Measurements from ENCODE around the gene HEXD.

The HEXD gene

DNA sequence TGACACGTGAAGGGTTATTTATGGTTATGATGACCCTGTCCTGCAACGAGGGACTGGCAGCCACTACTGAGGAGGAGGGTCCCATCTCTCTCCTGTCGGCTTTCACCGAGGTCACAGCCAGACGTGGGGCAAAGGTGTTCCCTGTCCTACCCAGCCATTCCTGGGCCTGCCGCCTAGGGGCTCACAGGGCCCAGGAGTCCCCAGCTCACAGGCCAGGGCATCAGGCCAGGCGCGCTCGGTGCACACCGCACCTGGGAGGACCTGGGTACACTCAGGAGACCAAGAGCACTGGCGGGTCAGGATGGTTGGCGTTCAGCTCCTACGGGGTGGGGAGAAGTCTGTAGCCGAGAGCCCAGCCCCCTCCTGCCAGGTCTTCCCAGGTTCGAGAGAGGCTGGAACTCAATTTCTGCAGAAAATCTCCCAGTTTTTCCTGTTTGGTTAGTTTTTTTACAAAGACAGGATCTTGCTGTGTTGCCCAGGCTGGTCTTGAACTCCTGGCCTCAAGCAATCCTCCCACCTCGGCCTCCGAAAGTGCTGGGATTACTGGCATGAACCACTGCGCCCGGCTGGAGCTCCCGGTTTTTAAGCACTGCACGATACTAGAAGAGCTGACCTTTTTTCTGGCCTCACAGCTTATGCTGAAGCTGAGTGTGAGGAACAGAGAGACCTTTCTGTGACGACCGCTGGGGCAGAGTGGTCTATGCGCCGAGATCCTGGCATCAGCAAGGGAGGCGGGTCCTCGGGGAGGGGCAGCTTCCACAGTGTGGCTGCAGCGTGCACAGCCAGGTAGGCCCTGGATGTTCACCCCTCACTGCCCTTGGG lies 24.7 kb downstream of the HEXD start:
- no peak for ATAC-seq
- no peak for TF ChIP-seq CSDC2 (CRISPR knock-in tag; IDR thresholded peaks at IDR 0.05)
- TF ChIP-seq, protein P1, sequence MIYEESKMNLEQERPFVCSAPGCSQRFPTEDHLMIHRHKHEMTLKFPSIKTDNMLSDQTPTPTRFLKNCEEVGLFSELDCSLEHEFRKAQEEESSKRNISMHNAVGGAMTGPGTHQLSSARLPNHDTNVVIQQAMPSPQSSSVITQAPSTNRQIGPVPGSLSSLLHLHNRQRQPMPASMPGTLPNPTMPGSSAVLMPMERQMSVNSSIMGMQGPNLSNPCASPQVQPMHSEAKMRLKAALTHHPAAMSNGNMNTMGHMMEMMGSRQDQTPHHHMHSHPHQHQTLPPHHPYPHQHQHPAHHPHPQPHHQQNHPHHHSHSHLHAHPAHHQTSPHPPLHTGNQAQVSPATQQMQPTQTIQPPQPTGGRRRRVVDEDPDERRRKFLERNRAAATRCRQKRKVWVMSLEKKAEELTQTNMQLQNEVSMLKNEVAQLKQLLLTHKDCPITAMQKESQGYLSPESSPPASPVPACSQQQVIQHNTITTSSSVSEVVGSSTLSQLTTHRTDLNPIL (CRISPR knock-in tag; IDR thresholded peaks at IDR 0.05; ENCODE audit: low read depth): no peak
- TF ChIP-seq ZFP3 (CRISPR knock-in tag; IDR thresholded peaks at IDR 0.05): no peak
- no peak for TF ChIP-seq OSR1 (CRISPR knock-in tag; IDR thresholded peaks at IDR 0.05)
- no peak for TF ChIP-seq TOX (CRISPR knock-in tag; IDR thresholded peaks at IDR 0.05; ENCODE audit: borderline replicate concordance)
- TF ChIP-seq ESRRG (CRISPR knock-in tag; IDR thresholded peaks at IDR 0.05): no peak
- TF ChIP-seq, protein P2, sequence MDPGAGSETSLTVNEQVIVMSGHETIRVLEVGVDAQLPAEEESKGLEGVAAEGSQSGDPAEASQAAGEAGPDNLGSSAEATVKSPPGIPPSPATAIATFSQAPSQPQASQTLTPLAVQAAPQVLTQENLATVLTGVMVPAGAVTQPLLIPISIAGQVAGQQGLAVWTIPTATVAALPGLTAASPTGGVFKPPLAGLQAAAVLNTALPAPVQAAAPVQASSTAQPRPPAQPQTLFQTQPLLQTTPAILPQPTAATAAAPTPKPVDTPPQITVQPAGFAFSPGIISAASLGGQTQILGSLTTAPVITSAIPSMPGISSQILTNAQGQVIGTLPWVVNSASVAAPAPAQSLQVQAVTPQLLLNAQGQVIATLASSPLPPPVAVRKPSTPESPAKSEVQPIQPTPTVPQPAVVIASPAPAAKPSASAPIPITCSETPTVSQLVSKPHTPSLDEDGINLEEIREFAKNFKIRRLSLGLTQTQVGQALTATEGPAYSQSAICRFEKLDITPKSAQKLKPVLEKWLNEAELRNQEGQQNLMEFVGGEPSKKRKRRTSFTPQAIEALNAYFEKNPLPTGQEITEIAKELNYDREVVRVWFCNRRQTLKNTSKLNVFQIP (CRISPR knock-in tag; IDR thresholded peaks at IDR 0.05; ENCODE audit: borderline replicate concordance, low read depth): no peak
- no peak for TF ChIP-seq GLIS3 (CRISPR knock-in tag; IDR thresholded peaks at IDR 0.05)
- TF ChIP-seq TCF4 (CRISPR knock-in tag; IDR thresholded peaks at IDR 0.05; ENCODE audit: borderline replicate concordance): no peak
- TF ChIP-seq, protein P3, sequence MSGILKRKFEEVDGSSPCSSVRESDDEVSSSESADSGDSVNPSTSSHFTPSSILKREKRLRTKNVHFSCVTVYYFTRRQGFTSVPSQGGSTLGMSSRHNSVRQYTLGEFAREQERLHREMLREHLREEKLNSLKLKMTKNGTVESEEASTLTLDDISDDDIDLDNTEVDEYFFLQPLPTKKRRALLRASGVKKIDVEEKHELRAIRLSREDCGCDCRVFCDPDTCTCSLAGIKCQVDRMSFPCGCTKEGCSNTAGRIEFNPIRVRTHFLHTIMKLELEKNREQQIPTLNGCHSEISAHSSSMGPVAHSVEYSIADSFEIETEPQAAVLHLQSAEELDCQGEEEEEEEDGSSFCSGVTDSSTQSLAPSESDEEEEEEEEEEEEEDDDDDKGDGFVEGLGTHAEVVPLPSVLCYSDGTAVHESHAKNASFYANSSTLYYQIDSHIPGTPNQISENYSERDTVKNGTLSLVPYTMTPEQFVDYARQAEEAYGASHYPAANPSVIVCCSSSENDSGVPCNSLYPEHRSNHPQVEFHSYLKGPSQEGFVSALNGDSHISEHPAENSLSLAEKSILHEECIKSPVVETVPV (CRISPR knock-in tag; IDR thresholded peaks at IDR 0.05): no peak
- TF ChIP-seq, protein P4, sequence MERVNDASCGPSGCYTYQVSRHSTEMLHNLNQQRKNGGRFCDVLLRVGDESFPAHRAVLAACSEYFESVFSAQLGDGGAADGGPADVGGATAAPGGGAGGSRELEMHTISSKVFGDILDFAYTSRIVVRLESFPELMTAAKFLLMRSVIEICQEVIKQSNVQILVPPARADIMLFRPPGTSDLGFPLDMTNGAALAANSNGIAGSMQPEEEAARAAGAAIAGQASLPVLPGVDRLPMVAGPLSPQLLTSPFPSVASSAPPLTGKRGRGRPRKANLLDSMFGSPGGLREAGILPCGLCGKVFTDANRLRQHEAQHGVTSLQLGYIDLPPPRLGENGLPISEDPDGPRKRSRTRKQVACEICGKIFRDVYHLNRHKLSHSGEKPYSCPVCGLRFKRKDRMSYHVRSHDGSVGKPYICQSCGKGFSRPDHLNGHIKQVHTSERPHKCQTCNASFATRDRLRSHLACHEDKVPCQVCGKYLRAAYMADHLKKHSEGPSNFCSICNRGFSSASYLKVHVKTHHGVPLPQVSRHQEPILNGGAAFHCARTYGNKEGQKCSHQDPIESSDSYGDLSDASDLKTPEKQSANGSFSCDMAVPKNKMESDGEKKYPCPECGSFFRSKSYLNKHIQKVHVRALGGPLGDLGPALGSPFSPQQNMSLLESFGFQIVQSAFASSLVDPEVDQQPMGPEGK (CRISPR knock-in tag; IDR thresholded peaks at IDR 0.05; ENCODE audit: borderline replicate concordance): no peak
- no peak for TF ChIP-seq BACH2 (CRISPR knock-in tag; IDR thresholded peaks at IDR 0.05; ENCODE audit: borderline replicate concordance)
- TF ChIP-seq, protein P5, sequence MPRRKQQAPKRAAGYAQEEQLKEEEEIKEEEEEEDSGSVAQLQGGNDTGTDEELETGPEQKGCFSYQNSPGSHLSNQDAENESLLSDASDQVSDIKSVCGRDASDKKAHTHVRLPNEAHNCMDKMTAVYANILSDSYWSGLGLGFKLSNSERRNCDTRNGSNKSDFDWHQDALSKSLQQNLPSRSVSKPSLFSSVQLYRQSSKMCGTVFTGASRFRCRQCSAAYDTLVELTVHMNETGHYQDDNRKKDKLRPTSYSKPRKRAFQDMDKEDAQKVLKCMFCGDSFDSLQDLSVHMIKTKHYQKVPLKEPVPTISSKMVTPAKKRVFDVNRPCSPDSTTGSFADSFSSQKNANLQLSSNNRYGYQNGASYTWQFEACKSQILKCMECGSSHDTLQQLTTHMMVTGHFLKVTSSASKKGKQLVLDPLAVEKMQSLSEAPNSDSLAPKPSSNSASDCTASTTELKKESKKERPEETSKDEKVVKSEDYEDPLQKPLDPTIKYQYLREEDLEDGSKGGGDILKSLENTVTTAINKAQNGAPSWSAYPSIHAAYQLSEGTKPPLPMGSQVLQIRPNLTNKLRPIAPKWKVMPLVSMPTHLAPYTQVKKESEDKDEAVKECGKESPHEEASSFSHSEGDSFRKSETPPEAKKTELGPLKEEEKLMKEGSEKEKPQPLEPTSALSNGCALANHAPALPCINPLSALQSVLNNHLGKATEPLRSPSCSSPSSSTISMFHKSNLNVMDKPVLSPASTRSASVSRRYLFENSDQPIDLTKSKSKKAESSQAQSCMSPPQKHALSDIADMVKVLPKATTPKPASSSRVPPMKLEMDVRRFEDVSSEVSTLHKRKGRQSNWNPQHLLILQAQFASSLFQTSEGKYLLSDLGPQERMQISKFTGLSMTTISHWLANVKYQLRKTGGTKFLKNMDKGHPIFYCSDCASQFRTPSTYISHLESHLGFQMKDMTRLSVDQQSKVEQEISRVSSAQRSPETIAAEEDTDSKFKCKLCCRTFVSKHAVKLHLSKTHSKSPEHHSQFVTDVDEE (CRISPR knock-in tag; IDR thresholded peaks at IDR 0.05): no peak
- no peak for TF ChIP-seq SNAI2 (CRISPR knock-in tag; IDR thresholded peaks at IDR 0.05)
- TF ChIP-seq ARNTL (CRISPR knock-in tag; IDR thresholded peaks at IDR 0.05; ENCODE audit: borderline replicate concordance, low read depth): no peak
- TF ChIP-seq ZC3H10 (CRISPR knock-in tag; IDR thresholded peaks at IDR 0.05): no peak
- TF ChIP-seq ZNF8 (CRISPR knock-in tag; IDR thresholded peaks at IDR 0.05): no peak
- no peak for TF ChIP-seq ZFP30 (CRISPR knock-in tag; IDR thresholded peaks at IDR 0.05)

DNA sequence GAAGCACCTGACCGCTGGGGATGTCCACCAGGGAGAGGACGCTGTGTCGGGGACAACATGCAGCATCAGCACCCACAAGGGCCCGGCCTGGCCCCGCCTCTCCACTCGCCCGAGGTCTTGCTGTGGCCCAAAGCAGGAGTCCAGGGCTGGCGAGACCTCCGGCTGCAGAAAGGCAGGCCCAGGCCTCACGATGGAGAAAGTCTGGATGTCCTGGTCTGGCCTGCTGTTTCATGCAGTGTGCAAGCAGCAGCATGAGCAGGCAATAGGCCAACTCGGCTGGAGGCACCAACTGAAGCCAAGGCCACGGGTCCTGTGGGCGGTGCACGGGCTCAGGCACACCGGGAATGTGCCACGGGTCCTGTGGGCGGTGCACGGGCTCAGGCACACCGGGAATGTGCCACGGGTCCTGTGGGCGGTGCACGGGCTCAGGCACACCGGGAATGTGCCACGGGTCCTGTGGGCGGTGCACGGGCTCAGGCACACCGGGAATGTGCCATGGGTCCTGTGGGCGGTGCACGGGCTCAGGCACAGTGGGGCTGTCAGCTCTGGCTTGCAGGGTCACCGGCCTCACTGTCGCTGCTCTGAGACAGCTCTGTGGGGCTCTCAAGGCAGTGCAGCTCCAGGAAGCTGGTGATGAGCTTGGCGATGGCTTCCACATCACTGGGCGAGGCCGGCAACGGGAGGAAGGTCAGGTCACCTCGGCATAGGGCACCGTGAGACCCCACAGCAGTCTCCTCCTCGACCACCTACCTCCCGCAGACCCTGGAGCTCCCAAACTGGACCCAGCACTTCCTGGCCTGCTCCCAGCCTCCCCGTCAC lies 25.5 kb downstream of the HEXD start:
- TF ChIP-seq TCF4 (CRISPR knock-in tag; IDR thresholded peaks at IDR 0.05; ENCODE audit: borderline replicate concordance) (no peak), OSR1 (CRISPR knock-in tag; IDR thresholded peaks at IDR 0.05) (no peak), ESRRG (CRISPR knock-in tag; IDR thresholded peaks at IDR 0.05) (no peak), RARB (CRISPR knock-in tag; IDR thresholded peaks at IDR 0.05) (no peak), ARNTL (CRISPR knock-in tag; IDR thresholded peaks at IDR 0.05; ENCODE audit: borderline replicate concordance, low read depth) (no peak)
- TF ChIP-seq, protein P3 (CRISPR knock-in tag; IDR thresholded peaks at IDR 0.05): no peak
- TF ChIP-seq, protein P5 (CRISPR knock-in tag; IDR thresholded peaks at IDR 0.05): no peak

More for the DNA sequence above, 25.5 kb downstream of the HEXD start:
- no peak for ATAC-seq
